ENCODE measurements around the gene HSPA1B.
"Not testable (repeated sequence)": the region's sequence is repeated elsewhere in the genome, so short reads cannot be mapped to it uniquely, and the experiment has no call there.

The HSPA1B gene

DNA sequence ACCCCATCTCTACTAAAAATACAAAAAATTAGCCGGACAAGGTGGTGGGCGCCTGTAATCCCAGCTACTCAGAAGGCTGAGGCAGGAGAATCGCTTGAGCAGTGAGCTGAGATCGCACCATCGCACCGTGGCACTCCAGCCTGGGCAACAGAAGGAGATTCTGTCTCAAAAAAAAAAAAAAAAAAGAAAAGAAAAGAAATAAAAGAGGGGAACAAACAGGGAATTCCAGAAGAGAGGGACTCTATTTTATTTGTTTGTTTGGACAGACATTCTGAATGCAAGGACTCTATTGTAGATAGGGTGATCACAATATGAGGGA is 33.7 kb upstream of the HSPA1B start:
- not testable (repeated sequence) for DNase-seq (ENCODE audit: low spot score); H3K27me3 Mint-ChIP-seq (ENCODE audit: low read depth); H3K9me3 Mint-ChIP-seq
- peaks cover 28% of the 10 kb centered on the region for H3K4me1 Mint-ChIP-seq (ENCODE audit: low read depth)
- peak overlapping the region; percentile 71 for H3K27ac Mint-ChIP-seq
- H3K36me3 Mint-ChIP-seq (ENCODE audit: low read depth): peaks cover 46% of the 10 kb centered on the region
- peak overlapping the region; percentile 79 for H3K4me3 Mint-ChIP-seq

DNA sequence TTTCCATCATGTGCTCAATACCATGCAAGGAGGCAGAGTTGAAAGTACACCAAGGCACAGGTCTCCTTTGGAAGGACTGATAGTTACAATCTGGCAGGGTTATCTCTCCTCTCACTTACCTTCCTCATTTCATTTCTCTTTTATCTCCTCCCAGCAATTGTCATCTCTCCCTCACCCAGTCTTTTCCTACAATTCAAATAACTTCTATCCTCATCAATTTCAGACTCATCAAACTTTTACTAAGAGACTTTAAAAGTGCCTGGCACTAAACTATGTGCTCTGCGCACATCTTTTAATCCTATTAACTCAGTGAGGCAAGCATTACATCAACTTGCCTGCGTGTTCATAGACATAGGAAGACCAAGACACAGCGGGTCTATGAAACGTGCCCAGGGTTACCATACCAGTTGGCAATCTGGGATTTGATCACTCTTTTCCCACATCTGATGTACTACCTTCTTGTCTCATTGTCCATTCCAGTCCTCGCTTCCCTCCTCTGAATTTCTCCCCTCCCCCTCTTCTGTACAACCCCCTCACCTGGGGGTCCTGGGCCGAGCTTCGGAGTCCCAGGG is 33.2 kb upstream of the HSPA1B start:
- H3K27ac Mint-ChIP-seq: peak overlapping the region; percentile 71
- peaks cover 42% of the 10 kb centered on the region for H3K36me3 Mint-ChIP-seq (ENCODE audit: low read depth)
- no peaks in the 10 kb centered on the region for H3K27me3 Mint-ChIP-seq (ENCODE audit: low read depth)
- peaks cover 28% of the 10 kb centered on the region for H3K4me1 Mint-ChIP-seq (ENCODE audit: low read depth)
- no peaks in the 10 kb centered on the region for H3K9me3 Mint-ChIP-seq
- DNase-seq (ENCODE audit: low spot score): no peak
- H3K4me3 Mint-ChIP-seq: peak overlapping the region; percentile 79

DNA sequence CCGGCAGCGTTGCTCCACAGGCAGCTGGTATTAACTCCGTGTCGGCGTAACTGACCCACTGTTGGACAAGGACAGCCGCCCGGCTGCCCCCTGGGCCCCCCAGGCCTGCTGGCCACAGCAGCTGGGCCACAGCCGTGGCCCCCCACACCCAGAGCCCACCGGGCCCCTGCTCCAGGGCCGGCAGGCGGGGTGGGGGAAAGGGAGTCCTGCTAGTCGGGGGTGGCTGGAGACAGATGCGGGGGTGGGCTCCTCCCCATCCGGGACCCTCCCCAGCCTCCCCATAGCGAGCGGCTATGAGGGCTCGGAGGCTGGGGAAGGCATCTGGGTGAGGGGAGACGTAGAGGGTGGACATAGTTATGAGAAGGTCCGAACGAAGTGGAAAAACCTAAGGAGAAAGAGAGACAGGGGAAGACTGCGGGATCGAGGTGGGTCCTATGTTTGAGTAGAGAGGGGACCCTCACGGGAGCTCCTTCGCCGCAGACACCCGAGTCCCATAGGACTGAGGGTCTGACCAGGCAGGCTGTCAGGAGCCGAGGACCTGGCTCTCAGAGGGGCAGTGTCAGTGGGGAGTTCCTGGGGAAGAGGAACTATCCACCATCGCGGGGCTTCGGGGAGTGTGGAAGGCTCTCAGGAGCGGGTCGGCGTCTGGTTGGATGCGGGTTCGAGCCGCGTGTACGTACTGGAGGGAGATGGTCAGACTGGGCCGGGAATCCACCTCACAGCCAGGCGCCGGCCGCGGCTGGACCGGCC is 32.5 kb upstream of the HSPA1B start:
- Mint-ChIP-seq H3K27ac (peak overlapping the region; percentile 96), H3K4me1 (ENCODE audit: low read depth) (peaks cover 25% of the 10 kb centered on the region), H3K36me3 (ENCODE audit: low read depth) (peaks cover 38% of the 10 kb centered on the region), H3K9me3 (no peaks in the 10 kb centered on the region), H3K27me3 (ENCODE audit: low read depth) (no peaks in the 10 kb centered on the region), H3K4me3 (peak overlapping the region; percentile 79)
- DNase-seq (ENCODE audit: low spot score): no peak

DNA sequence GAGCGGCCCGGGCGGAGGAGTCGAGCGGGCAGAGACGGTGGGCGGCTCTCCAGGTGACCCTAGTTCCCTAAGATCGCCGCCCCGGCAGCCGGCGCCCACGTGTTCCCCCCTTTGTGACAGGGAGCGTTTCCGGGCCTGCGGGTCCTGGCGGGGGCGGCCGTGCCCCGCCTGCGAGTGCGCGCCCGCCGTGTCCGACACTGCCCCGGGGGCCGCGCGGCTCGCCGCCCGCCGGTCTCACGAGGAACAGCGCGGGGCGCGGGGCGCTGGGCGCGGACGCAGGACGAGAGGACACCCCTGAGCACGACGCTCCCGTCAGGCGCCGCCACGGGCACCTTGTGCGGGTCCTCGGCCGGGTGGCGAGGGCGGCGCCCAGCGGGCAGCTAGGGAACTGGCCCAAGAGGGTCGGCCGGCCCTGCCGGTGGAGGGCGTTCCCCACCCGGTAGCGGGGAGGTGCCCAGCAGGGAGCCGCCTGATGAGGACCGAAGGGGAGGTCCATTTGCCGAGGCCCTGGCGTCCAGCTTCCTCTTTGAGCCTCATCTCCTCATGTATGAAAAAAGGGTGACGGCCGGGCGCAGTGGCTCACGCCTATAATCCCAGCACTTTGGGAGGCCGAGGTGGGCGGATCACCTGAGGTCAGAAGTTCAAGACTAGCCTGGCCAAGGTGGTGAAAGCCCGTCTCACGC is 31.8 kb upstream of the HSPA1B start, which contains the start of gene VARS1:
VARS1 (minus strand) TSS at position 137 of the 683 bp plus-strand sequence. CDS start 535 bp downstream, outside the sequence.
- H3K36me3 Mint-ChIP-seq (ENCODE audit: low read depth): peaks cover 34% of the 10 kb centered on the region
- peaks cover 24% of the 10 kb centered on the region for H3K4me1 Mint-ChIP-seq (ENCODE audit: low read depth)
- peak; percentile 87 for DNase-seq (ENCODE audit: low spot score)
- H3K4me3 Mint-ChIP-seq: peak within 1 kb of the TSS; percentile 79
- no peaks in the 10 kb centered on the region for H3K27me3 Mint-ChIP-seq (ENCODE audit: low read depth)
- peak within 1 kb of the TSS; percentile 96 for H3K27ac Mint-ChIP-seq
- no peaks in the 10 kb centered on the region for H3K9me3 Mint-ChIP-seq

DNA sequence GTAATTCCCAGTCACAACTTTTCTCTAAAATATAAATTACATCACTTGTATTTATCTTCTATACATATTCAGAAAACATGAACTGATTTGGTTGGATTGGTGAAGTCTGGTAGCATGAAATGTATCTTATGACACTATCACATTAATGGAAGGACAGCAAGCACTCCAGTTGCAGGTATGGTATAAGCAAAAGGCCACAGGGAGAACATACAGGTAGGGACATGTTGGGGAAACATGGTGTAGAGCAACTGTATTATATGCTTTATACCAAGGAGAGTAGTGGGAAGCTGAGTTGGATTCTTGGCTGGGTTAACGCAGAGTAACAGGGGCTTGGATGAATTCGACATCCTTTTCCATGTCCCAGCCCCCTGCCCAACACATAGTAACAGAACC is 30.5 kb upstream of the HSPA1B start:
- Mint-ChIP-seq H3K4me1 (ENCODE audit: low read depth) (peaks cover 23% of the 10 kb centered on the region), H3K36me3 (ENCODE audit: low read depth) (peaks cover 33% of the 10 kb centered on the region)
- DNase-seq (ENCODE audit: low spot score): no peak

DNA sequence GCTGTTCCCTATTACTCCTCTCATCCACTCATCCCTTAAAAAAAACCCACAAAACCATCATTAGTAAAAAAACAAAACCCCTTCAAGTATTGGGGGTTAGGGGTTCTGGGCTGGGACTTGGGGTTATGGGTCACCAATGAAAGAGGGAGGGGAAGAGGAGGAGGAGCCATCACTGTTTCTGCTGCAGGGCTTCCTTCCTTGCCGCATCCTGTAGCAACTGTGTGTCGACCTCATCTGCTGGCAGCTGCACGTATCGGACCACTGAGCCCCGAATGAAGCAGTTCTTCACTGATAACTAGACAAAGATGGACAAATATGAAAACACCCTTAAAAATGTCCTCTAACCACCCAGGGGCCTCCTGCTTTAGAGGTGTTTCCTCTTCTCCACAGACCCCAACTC is 29.9 kb upstream of the HSPA1B start:
- Mint-ChIP-seq H3K27me3 (ENCODE audit: low read depth) (no peaks in the 10 kb centered on the region), H3K4me1 (ENCODE audit: low read depth) (peaks cover 23% of the 10 kb centered on the region), H3K9me3 (no peaks in the 10 kb centered on the region), H3K36me3 (ENCODE audit: low read depth) (peaks cover 30% of the 10 kb centered on the region), H3K4me3 (peak overlapping the region; percentile 68), H3K27ac (peak overlapping the region; percentile 90)
- DNase-seq (ENCODE audit: low spot score): no peak

More for the DNA sequence above, 30.5 kb upstream of the HSPA1B start:
- H3K27me3 Mint-ChIP-seq (ENCODE audit: low read depth): no peaks in the 10 kb centered on the region
- no peaks in the 10 kb centered on the region for H3K9me3 Mint-ChIP-seq
- peak overlapping the region; percentile 37 for H3K4me3 Mint-ChIP-seq
- H3K27ac Mint-ChIP-seq: peak overlapping the region; percentile 90

DNA sequence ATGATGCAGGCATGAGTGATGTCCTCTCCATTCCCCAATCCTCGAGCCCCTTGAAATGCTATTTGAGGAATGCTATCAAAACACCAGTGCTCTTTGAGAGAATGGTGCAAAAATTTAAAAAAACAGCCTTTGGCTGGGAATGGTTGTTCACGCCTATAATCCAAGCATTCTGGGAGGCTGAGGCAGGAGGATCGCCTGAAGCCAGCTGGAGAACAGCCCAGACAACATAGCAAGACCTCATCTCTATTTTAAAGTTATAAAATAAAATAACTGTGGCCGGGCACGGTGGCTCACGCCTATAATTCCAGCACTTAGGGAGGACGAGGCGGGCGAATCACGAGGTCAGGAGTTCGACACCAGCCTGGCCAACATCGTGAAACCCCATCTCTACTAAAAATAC is 27.8 kb upstream of the HSPA1B start:
- no peak for DNase-seq (ENCODE audit: low spot score)
- H3K4me1 Mint-ChIP-seq (ENCODE audit: low read depth): peaks cover 22% of the 10 kb centered on the region
- H3K27me3 Mint-ChIP-seq (ENCODE audit: low read depth): no peaks in the 10 kb centered on the region
- peaks cover 30% of the 10 kb centered on the region for H3K36me3 Mint-ChIP-seq (ENCODE audit: low read depth)
- H3K4me3 Mint-ChIP-seq: no peak overlapping the region
- no peaks in the 10 kb centered on the region for H3K9me3 Mint-ChIP-seq
- H3K27ac Mint-ChIP-seq: no peak overlapping the region

DNA sequence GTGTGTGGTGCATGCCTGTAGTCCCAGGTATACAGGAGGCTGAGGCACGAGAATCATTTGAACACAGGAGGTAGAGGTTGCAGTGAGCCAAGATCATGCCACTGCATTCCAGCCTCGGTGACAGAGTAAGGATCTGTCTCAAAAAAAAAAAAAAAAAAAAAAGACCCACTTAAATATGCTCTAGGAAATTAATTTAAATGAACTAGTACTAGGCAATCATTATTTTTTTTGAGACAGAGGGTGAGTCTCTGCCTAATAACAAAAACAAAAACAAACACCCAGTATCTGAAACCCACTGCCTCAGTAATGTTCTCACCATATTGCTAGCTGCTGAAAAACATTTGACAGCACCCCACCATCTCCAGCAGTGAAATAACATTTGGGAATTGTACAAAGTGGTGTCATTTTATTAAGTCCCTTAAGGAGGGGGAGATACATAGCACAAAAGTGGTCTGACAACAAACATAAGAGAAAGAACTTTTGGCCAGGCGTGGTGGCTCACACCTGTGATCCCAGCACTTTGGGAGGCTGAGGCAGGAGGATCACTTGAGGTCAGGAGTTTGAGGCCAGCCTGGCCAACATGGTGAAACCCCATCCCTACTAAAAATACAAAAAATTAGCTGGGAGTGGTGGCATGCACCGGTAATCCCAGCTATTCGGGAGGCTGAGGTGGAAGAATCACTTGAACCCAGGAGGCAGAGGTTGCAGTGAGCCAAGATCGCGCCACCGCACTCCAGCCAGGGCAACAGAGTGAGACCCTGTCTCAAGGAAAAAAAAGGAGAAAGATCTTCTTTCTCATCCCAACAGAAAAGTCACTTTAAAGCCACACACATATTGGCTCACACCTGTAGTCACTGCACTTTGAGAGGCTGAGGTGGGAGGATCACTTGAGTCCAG is 26.3 kb upstream of the HSPA1B start:
- peaks cover 27% of the 10 kb centered on the region for H3K4me1 Mint-ChIP-seq (ENCODE audit: low read depth)
- peaks cover 30% of the 10 kb centered on the region for H3K36me3 Mint-ChIP-seq (ENCODE audit: low read depth)
- H3K4me3 Mint-ChIP-seq; H3K27ac Mint-ChIP-seq; DNase-seq (ENCODE audit: low spot score); H3K9me3 Mint-ChIP-seq; H3K27me3 Mint-ChIP-seq (ENCODE audit: low read depth): not testable (repeated sequence)

DNA sequence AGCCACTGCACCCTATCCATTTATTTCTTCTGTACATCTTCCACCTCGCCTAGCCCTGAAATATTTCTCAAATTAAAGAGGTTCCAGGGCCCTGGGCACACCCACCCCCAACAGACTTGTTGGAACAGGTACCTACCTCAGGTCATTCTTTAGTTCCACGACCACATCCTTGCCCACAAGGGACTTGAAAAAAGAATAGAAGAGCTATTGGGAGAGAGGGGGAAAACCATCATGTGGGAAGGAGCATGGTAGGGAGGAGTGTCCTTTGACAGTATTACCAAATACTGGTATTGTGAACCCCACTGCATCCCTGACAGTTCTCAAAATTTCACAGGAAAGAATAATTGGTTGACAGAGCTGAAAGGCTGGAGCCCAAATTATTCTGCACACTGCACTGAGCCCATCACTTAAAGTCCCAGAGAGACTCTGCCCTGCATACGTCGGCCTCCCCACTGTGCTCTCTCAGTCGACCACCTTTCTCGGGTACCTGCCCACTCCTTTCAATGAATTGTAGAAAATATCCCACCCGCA is 21.5 kb upstream of the HSPA1B start:
- H3K36me3 Mint-ChIP-seq (ENCODE audit: low read depth): peaks cover 32% of the 10 kb centered on the region
- H3K4me1 Mint-ChIP-seq (ENCODE audit: low read depth): peaks cover 18% of the 10 kb centered on the region
- no peaks in the 10 kb centered on the region for H3K27me3 Mint-ChIP-seq (ENCODE audit: low read depth)
- H3K9me3 Mint-ChIP-seq: no peaks in the 10 kb centered on the region
- H3K27ac Mint-ChIP-seq: peak overlapping the region; percentile 91
- no peak for DNase-seq (ENCODE audit: low spot score)
- H3K4me3 Mint-ChIP-seq: peak overlapping the region; percentile 97

DNA sequence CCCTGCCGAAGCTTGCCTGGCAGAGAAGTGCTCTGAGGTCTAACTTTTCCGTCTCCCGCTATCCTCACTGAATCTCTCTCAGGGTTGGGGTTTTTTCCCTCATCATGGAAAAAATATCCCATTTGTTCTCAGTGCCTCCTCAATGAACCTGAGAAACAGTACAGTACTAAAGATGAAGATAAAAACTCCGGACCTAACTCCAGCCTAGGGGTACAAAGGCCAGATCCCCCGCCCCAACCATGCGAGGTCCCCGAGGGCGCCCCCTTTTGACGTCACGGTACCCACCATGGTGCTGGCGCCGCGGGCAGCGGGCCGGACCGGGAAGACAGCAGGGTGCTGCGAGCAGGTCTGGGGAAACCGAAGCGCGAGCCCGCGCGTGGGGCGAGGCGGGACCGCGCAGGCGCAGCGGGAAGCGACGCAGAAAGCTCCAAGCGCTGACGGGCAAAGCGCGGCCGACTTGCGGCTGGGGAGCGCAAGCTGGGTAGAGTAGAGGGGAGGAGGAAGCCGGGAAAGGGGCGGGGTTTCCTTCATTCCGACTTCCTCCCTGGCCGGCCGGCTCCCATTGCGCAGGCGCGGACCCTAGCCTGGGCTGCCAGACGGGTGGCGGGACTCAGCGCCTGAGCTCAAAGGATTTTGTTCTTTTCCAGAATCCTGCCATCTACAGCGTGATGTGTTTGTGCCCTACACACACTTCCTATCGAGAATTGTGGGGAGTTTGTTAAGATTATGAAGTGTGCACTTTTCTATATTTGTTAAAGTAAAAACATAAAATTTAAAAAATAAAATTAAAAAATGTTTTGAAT is 20.9 kb upstream of the HSPA1B start, which contains the start of gene LSM2:
LSM2 (minus strand) TSS at position 497 of the 803 bp plus-strand sequence; CDS start at position 288, 209 bp downstream.
- Mint-ChIP-seq H3K9me3 (no peaks in the 10 kb centered on the region), H3K27ac (peak within 1 kb of the TSS; percentile 91), H3K4me1 (ENCODE audit: low read depth) (peaks cover 15% of the 10 kb centered on the region), H3K27me3 (ENCODE audit: low read depth) (no peaks in the 10 kb centered on the region), H3K36me3 (ENCODE audit: low read depth) (peaks cover 31% of the 10 kb centered on the region), H3K4me3 (peak within 1 kb of the TSS; percentile 97)
- peak; percentile 98 for DNase-seq (ENCODE audit: low spot score)

DNA sequence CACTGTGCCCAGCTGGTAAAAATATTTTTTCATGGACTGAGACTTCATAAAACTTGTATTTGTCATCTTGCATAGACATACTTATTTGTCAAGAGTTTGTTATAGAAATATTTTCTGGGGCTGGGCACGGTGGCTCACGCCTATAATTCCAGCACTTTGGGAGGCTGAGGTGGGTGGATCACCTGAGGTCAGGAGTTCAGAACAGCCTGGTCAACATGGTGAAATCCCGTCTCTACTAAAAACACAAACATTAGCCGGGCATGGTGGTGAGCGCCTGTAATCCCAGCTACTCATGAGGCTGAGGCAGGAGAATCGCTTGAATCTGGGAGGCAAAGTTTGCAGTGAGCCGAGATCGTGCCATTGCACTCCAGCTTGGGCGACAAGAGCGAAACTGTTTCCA is 18.9 kb upstream of the HSPA1B start:
- Mint-ChIP-seq H3K36me3 (ENCODE audit: low read depth) (peaks cover 21% of the 10 kb centered on the region), H3K4me1 (ENCODE audit: low read depth) (peaks cover 22% of the 10 kb centered on the region)
- not testable (repeated sequence) for H3K4me3 Mint-ChIP-seq; H3K27me3 Mint-ChIP-seq (ENCODE audit: low read depth); DNase-seq (ENCODE audit: low spot score); H3K9me3 Mint-ChIP-seq; H3K27ac Mint-ChIP-seq

DNA sequence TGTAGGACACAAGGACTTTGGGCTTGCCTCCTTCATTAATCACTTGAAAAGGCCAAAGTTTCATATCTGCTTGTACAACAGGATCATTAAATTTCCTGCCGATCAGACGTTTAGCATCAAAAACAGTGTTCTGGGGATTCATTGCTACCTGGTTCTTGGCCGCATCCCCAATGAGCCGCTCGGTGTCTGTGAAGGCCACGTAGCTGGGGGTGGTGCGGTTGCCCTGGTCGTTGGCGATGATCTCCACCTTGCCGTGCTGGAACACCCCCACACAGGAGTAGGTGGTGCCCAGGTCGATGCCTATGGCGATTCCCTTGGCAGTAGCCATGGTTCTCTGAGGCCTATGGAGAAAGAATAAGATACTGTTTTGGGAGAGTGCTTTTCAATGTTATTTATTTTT is 15.9 kb upstream of the HSPA1B start:
- Mint-ChIP-seq H3K27me3 (ENCODE audit: low read depth) (no peaks in the 10 kb centered on the region), H3K27ac (no peak overlapping the region), H3K9me3 (no peaks in the 10 kb centered on the region), H3K4me3 (no peak overlapping the region), H3K4me1 (ENCODE audit: low read depth) (peaks cover 25% of the 10 kb centered on the region), H3K36me3 (ENCODE audit: low read depth) (peaks cover 12% of the 10 kb centered on the region)
- no peak for DNase-seq (ENCODE audit: low spot score)

DNA sequence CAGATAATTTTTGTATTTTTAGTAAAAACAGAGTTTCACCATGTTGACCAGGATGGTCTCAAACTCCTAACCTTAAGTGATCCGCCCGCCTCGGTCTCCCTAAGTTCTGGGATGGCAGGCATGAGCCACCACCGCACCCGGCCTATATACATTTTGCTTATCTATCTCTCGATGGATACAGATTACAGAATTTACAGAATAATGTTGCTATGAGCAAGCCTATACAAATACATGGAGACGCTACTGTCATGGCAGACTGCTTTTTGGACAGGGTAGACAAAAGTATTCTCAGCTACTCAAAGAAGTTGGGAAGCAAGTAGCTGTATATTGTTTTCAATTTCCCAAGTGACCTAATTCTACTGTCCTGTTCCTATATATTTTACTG is 14.1 kb upstream of the HSPA1B start:
- H3K4me3 Mint-ChIP-seq: peak overlapping the region; percentile 91
- H3K9me3 Mint-ChIP-seq: no peaks in the 10 kb centered on the region
- no peaks in the 10 kb centered on the region for H3K27me3 Mint-ChIP-seq (ENCODE audit: low read depth)
- peaks cover 21% of the 10 kb centered on the region for H3K36me3 Mint-ChIP-seq (ENCODE audit: low read depth)
- no peak for DNase-seq (ENCODE audit: low spot score)
- peak overlapping the region; percentile 84 for H3K27ac Mint-ChIP-seq
- peaks cover 30% of the 10 kb centered on the region for H3K4me1 Mint-ChIP-seq (ENCODE audit: low read depth)
